Peyer's patch (tissue), 4 donors: ENCODE data around the gene TGFBR3L. TPM values are rescaled to one million over a fixed set of nuclear protein-coding genes. Genes with fewer than 3 reads are reported as not detected.
A peak's percentile ranks its signal among the peaks of the same experiment; 100 is the strongest.

ENCODE experiments used
- DNase-seq, 3 donors: peaks; one replicate each; pipeline ENCODE4 v3.0.0-alpha.2; 2017 to 2019
- H3K27ac ChIP-seq, 4 donors: fragments of 200-600 bp; sonication (generic); one replicate each; pipeline ENCODE4 v1.5.1; 2016 to 2019
- H3K27me3 ChIP-seq, 2 donors: fragments of 200-600 bp; sonication (generic); one replicate each; pipeline ENCODE4 v1.5.1; 2019
- H3K36me3 ChIP-seq, 3 donors: fragments of 200-600 bp; sonication (generic); one replicate each; pipeline ENCODE4 v1.5.1; 2016 to 2019
- H3K4me1 ChIP-seq, 4 donors: fragments of 200-600 bp; sonication (generic); one replicate each; pipeline ENCODE4 v1.5.1; 2016 to 2019
- H3K4me3 ChIP-seq, 4 donors: fragments of 200-600 bp; sonication (generic); 1 replicate in 3 of 4; 2 replicates in 1 of 4; pipeline ENCODE4 v1.5.1; 2016 to 2019; ENCODE audit warnings: mild to moderate bottlenecking in 1 of 4
- H3K9me3 ChIP-seq, 4 donors: fragments of 200-600 bp; sonication (generic); one replicate each; pipeline ENCODE4 v1.5.1; 2016 to 2019; ENCODE audit warnings: mild to moderate bottlenecking in 1 of 4
- POLR2A ChIP-seq, 2 donors: fragments of 450-650 bp; IDR thresholded peaks; one replicate each; pipeline ENCODE4 v1.5.1; 2017; ENCODE audit warnings: antibody characterized with exemption in 2 of 2, mild to moderate bottlenecking in 2 of 2, moderate library complexity in 2 of 2
- total RNA-seq, 4 donors: library from RNA; depleted of rRNA; stranded (reverse); fragments of >200 nt; gene quantifications; one replicate each; pipeline ENCODE4 v1.1.0, GENCODE V29; 2016
- TF ChIP-seq, protein P1 (sequence below), 6 experiments: fragments of 450-650 bp in 4 of 6; fragments of 200-600 bp in 2 of 6; sonication (generic) in 1 of 6; IDR thresholded peaks; one replicate each; pipeline ENCODE4 v1.5.1; 2017 to 2019; ENCODE audit warnings: antibody characterized with exemption in 6 of 6, mild to moderate bottlenecking in 3 of 6, moderate library complexity in 1 of 6

The TGFBR3L gene
- total RNA-seq, 4 donors from 2014 or later, result not detected

DNA sequence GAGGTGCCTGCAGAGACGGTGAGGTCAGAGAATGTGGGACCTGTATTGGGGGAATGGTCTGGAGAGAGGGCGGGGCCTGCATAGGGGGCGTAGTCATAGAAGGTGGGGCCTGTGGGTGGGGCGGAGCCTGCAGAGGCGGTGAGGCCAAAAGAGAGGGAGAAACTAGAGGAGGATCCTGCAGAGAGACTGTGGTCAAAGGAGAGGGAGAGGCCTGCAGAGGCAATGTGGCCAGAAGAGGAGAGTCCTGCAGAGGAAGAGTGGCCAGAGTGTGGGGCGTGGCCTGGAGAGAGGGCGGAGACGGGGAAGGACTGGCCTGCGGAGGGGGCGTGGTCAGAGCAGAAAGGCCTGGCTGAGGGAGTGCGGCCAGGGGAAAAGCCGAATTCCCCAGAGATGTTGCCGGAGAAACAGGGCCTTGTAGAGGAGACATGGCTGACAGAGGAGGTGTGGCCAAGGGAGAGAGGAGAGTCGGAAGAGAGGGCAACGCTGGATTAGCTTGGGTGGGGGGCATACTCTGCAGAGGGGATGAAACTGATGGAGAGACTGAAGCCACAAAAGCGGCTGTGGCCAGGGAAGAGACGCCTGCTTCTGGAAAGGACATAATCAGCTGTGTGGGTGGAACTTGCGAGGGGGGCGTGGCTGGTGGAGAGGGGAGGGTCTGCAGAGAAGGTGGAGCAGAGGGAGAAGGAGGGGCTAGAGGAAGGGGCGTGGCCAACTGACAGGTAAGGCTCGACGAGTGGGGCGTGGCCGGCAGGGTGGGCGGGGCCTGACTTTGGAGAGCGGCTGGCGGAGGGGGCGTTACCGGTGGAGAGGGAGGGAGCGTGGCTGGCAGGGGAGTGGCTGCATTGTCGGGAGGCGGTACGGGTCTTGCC is 43.0 kb upstream of the TGFBR3L start:
- peaks cover 0 to 27% of the 10 kb centered on the region in 2 donors for H3K27me3 ChIP-seq
- TF ChIP-seq, protein P1, sequence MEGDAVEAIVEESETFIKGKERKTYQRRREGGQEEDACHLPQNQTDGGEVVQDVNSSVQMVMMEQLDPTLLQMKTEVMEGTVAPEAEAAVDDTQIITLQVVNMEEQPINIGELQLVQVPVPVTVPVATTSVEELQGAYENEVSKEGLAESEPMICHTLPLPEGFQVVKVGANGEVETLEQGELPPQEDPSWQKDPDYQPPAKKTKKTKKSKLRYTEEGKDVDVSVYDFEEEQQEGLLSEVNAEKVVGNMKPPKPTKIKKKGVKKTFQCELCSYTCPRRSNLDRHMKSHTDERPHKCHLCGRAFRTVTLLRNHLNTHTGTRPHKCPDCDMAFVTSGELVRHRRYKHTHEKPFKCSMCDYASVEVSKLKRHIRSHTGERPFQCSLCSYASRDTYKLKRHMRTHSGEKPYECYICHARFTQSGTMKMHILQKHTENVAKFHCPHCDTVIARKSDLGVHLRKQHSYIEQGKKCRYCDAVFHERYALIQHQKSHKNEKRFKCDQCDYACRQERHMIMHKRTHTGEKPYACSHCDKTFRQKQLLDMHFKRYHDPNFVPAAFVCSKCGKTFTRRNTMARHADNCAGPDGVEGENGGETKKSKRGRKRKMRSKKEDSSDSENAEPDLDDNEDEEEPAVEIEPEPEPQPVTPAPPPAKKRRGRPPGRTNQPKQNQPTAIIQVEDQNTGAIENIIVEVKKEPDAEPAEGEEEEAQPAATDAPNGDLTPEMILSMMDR (IDR thresholded peaks at IDR 0.05), result no peak
- no peak for TF ChIP-seq POLR2A (IDR thresholded peaks at IDR 0.05)
- H3K9me3 ChIP-seq, result no peaks in the 10 kb centered on the region
- H3K4me1 ChIP-seq, result peaks cover 5 to 50% (median 18%) of the 10 kb centered on the region in 4 donors
- no peaks in the 10 kb centered on the region for H3K36me3 ChIP-seq
- peak; percentile 65 to 94 (median 91) for DNase-seq
- H3K4me3 ChIP-seq, result peak overlapping the region in 2 of 4 donors; percentile 0 to 6
- H3K27ac ChIP-seq, result peak overlapping the region in 2 of 4 donors; percentile 24 to 52

DNA sequence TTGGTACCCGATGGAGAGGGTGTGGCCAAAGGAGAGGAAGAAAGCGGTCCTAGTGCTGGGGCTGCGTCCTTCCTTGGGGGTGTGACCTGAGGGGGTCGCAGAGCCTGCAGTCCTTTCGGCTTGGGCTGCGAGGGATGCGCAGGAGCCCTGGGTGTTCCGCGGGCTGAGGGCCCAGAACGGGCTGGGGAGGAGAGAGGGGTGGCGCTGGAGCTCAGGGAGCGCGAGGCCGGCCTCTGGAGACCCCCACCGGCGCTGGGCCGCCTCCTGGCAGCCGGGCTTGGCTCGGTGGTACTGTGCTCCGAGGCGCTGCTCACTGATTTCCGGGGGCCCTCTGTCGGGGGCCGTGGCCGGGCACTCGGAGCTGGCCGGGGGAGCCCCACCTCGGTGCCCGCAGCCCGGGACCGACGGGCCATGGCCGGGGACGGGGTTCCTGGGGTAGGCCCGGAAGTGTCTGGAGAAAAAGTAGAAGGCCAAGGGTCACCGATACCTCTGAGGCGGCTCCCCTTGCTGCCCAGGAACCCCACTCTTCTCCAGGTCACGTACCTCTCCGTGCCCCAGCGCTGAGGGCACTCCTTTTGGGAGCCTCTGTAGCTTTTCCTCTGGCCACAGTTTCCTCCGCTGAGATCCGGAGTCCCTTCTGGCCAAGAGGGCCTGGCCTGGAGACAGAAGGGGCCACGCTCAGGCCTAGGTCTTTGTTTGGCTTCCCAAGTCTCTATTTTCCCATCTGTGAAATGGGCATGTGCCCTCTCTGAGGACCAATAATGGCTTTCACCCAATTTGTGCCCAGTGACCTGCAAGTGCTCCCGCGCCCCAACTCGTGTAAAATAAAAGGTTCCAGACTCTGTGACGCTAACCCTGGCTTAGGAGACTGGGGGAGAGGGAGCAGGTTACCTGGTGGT is 42.1 kb upstream of the TGFBR3L start:
- H3K4me3 ChIP-seq, result no peak overlapping the region

DNA sequence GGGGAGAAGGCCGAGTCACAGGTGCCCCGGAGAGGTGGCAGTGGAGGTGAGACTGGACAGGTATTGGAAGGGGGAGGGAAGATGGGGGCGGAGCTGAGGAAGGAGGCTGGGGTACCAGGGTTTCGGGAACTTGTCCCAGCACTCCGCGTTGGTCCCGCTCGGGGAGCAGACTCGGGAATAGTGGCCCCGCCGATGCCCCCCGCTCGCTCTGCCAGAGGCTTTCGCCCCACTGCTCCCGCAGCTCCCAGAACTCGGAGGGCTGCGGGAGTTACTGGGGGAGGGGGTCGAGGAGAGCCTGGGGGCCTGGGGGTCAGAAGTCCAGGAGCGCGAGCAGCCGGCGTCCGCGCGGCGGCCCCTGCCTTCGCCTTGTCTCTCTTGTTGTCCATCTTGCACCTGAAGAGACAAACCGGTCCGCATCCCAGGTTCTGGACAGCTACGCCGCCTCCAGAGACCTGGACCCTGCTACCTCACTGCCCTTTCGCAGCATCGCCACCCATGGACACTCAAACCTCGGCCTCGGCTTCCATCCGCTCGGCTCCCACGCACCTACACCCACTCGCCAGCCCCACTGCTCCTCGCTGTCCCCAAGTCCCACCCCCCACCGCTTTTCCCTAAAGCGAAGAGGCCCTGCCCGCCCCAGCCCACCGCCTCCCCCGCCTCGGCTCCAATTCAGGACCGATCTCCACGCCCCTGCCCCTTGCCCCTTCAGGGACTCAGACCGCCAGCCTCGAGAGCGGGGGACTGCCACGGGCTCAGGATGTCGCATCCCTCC is 41.1 kb upstream of the TGFBR3L start:
- no peak for DNase-seq
- H3K4me3 ChIP-seq, result peak overlapping the region in 3 of 4 donors; percentile 19 to 43 (median 31)
- no peak overlapping the region for H3K27ac ChIP-seq
- no peaks in the 10 kb centered on the region for H3K9me3 ChIP-seq
- TF ChIP-seq, protein P1 (IDR thresholded peaks at IDR 0.05), result no peak
- no peak for TF ChIP-seq POLR2A (IDR thresholded peaks at IDR 0.05)
- no peaks in the 10 kb centered on the region for H3K36me3 ChIP-seq
- peaks cover 0 to 27% of the 10 kb centered on the region in 2 donors for H3K27me3 ChIP-seq
- H3K4me1 ChIP-seq, result peaks cover 2 to 48% (median 15%) of the 10 kb centered on the region in 4 donors

More for the DNA sequence above, 42.1 kb upstream of the TGFBR3L start:
- DNase-seq, result peak in 1 of 3 donors; percentile 40
- peaks cover 0 to 27% of the 10 kb centered on the region in 2 donors for H3K27me3 ChIP-seq
- no peak overlapping the region for H3K27ac ChIP-seq
- TF ChIP-seq, protein P1 (IDR thresholded peaks at IDR 0.05), result no peak
- no peak for TF ChIP-seq POLR2A (IDR thresholded peaks at IDR 0.05)
- peaks cover 5 to 50% (median 18%) of the 10 kb centered on the region in 4 donors for H3K4me1 ChIP-seq
- no peaks in the 10 kb centered on the region for H3K9me3 ChIP-seq
- no peaks in the 10 kb centered on the region for H3K36me3 ChIP-seq

GRCh38 chr19:7874076-7874896 is 40.3 kb upstream of the TGFBR3L start, which contains the start of gene PRR36:
Gene PRR36 (minus strand): TSS chr19:7874390. CDS start chr19:7873689, 701 bp downstream.
- H3K36me3 ChIP-seq, result no peaks in the 10 kb centered on the region
- TF ChIP-seq, protein P1 (IDR thresholded peaks at IDR 0.05), result no peak
- no peak for TF ChIP-seq POLR2A (IDR thresholded peaks at IDR 0.05)
- H3K9me3 ChIP-seq, result no peaks in the 10 kb centered on the region
- peak in 1 of 3 donors; percentile 51 for DNase-seq
- peaks cover 0 to 40% (median 9%) of the 10 kb centered on the region in 4 donors for H3K4me1 ChIP-seq
- H3K27ac ChIP-seq, result no peak within 1 kb of the TSS
- H3K4me3 ChIP-seq, result peak within 1 kb of the TSS in 3 of 4 donors; percentile 19 to 43 (median 31)
- peaks cover 0 to 27% of the 10 kb centered on the region in 2 donors for H3K27me3 ChIP-seq
